HepG2 (cell line): ENCODE data around the gene SKP2. TPM values are rescaled to one million over a fixed set of nuclear protein-coding genes. Genes with fewer than 3 reads are reported as not detected.
A peak's percentile ranks its signal among the peaks of the same experiment; 100 is the strongest.

ENCODE experiments used
- GATAD2A ChIP-seq: IDR thresholded peaks from 2 replicates; pipeline ENCODE4 v1.6.1; 2016
- GLI4 ChIP-seq: sonication (generic); formaldehyde crosslinking; IDR thresholded peaks from 2 replicates; pipeline ENCODE4 v1.5.1; 2020; ENCODE audit warnings: missing genetic modification reagents, mild to moderate bottlenecking, moderate library complexity, borderline replicate concordance
- HDAC6 ChIP-seq: fragments of 200-600 bp; sonication (generic); IDR thresholded peaks from 2 replicates; pipeline ENCODE4 v1.7.0; 2017; ENCODE audit warnings: mild to moderate bottlenecking, antibody characterized with exemption, low read length, low read depth
- HNRNPL ChIP-seq: fragments of 200-400 bp; formaldehyde crosslinking; IDR thresholded peaks from 2 replicates; pipeline ENCODE4 v1.6.1; 2017; ENCODE audit warnings: mild to moderate bottlenecking, low read depth, low read length
- IRX3 ChIP-seq: sonication (generic); formaldehyde crosslinking; IDR thresholded peaks from 2 replicates; pipeline ENCODE4 v1.8.1; 2023; ENCODE audit warnings: mild to moderate bottlenecking, low read depth, missing genetic modification reagents, borderline replicate concordance
- NFE2 ChIP-seq: sonication (generic); formaldehyde crosslinking; IDR thresholded peaks from 2 replicates; pipeline ENCODE4 v1.4.0; 2020; ENCODE audit warnings: missing genetic modification reagents
- NRL ChIP-seq: sonication (generic); formaldehyde crosslinking; IDR thresholded peaks from 2 replicates; pipeline ENCODE4 v1.5.0; 2020; ENCODE audit warnings: missing genetic modification reagents, mild to moderate bottlenecking, moderate library complexity, borderline replicate concordance
- PAF1 ChIP-seq: IDR thresholded peaks from 2 replicates; pipeline ENCODE4 v1.6.1; 2016; ENCODE audit warnings: missing genetic modification reagents, missing compliant biosample characterization
- SIN3A ChIP-seq: IDR thresholded peaks from 2 replicates; pipeline ENCODE4 v1.6.1; 2011; ENCODE audit warnings: low read depth, mild to moderate bottlenecking, control low read depth, low read length, borderline replicate concordance
- ZNF225 ChIP-seq: sonication (generic); formaldehyde crosslinking; IDR thresholded peaks from 2 replicates; pipeline ENCODE4 v1.4.0; 2020; ENCODE audit warnings: mild to moderate bottlenecking, missing genetic modification reagents
- ZNF333 ChIP-seq: sonication (generic); formaldehyde crosslinking; IDR thresholded peaks from 2 replicates; pipeline ENCODE4 v1.4.0; 2020; ENCODE audit warnings: mild to moderate bottlenecking, missing genetic modification reagents, borderline replicate concordance
- polyA plus RNA-seq, 8 experiments: library from polyadenylated mRNA; depleted of rRNA in 3 of 8; stranded (reverse) in 7 of 8; unstranded in 1 of 8; fragments of >200 nt; fragmentation: Illumina TruSeq in 4 of 8; extraction: Trizol in 4 of 8; gene quantifications; 2 replicates each; pipeline versions ENCODE4 v1.2.1 to v1.2.3, GENCODE V29; 2011 to 2016; ENCODE audit warnings: low read depth in 4 of 8, missing spikeins in 1 of 8, mixed read lengths in 1 of 8; ENCODE audit not compliant: insufficient read depth in 1 of 8
- total RNA-seq, 5 experiments: library from RNA; depleted of rRNA; stranded (reverse); fragments of >200 nt; fragmentation: Illumina TruSeq; extraction: Trizol; gene quantifications; 2 replicates each; pipeline ENCODE4 v1.2.3, GENCODE V29; 2016; ENCODE audit warnings: low read depth in 1 of 5
- TF ChIP-seq, protein P1 (sequence below): fragments of 450-650 bp; IDR thresholded peaks from 2 replicates; pipeline ENCODE4 v1.6.1; 2017; ENCODE audit warnings: mild to moderate bottlenecking
- TF ChIP-seq, protein P2 (sequence below): sonication (generic); formaldehyde crosslinking; IDR thresholded peaks from 2 replicates; pipeline ENCODE4 v1.4.0; 2020; ENCODE audit warnings: missing genetic modification reagents
- TF ChIP-seq, protein P3 (sequence below): sonication (generic); formaldehyde crosslinking; IDR thresholded peaks from 2 replicates; pipeline ENCODE4 v1.5.0; 2020; ENCODE audit warnings: missing genetic modification reagents, mild to moderate bottlenecking, borderline replicate concordance
- TF ChIP-seq, protein P4 (sequence below): sonication (generic); formaldehyde crosslinking; IDR thresholded peaks from 2 replicates; pipeline ENCODE4 v1.4.0; 2020; ENCODE audit warnings: low read depth, missing genetic modification reagents
- TF ChIP-seq, protein P5 (sequence below): sonication (generic); formaldehyde crosslinking; IDR thresholded peaks from 2 replicates; pipeline ENCODE4 v1.8.0; 2022; ENCODE audit warnings: mild to moderate bottlenecking, missing genetic modification reagents, moderate library complexity
- TF ChIP-seq, protein P6 (sequence below): sonication (generic); formaldehyde crosslinking; IDR thresholded peaks from 2 replicates; pipeline ENCODE4 v1.5.0; 2020; ENCODE audit warnings: mild to moderate bottlenecking, missing genetic modification reagents

Gene SKP2
- total and polyA plus RNA-seq, 2 of the 13 experiments (the other 11 are each of a cell fraction or from before 2014, with no cell fraction given): 29.6 to 84.1 TPM

DNA sequence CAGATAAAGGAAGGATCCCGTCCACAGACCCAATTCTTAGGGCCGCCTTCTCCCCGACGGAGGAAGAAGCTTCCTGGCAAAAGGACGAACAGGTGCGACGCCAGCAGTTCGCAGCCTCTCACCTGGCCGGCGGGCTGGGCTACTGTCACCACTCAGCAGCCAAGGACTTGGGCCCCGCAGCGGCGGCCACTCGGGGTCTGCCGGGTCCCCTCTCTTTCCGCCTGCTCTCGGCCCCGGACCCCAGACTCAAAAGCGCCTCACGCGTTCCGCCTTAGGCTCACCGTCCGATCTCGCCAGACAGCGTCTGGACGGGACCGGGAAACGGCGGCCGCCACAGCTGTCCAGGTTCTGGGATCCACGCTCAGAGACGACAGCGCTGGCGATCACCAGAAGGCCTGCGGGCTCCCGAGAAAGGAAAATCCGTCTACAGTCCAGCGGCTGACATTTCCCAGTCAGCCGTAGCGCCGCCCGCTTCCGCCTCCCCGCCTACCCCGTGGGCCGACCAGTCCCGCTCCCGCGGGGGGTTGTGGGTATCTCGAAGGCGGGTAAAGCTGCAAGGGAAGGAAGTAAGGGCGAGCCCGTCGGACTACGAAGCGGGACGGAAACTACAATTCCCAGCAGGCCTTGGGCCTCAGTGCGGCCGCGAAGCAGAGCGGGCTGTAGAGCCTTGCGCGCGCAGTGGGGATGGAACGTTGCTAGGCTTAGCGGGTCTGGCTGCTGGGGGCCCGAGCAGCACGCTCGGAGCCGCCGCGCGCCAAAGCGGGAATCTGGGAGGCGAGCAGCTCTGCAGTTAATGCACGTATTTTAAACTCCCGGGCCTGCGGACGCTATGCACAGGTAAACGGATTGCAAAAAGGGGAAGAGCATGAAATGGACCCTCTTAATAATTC lies at the start of gene SKP2, which contains the start of gene LMBRD2 (continued):
- TF ChIP-seq GLI4 (CRISPR knock-in tag) (peak; percentile 81; the same call in 1 of the 2 replicates), GATAD2A (CRISPR knock-in tag) (peak; percentile 66), IRX3 (CRISPR knock-in tag) (peak; percentile 85), ZNF225 (CRISPR knock-in tag) (no peak; the same call in 1 of the 2 replicates), HNRNPL (0 out of 2 replicates have a peak, but pooled peaks have one; percentile 19), HDAC6 (no peak), NRL (CRISPR knock-in tag) (0 out of 2 replicates have a peak, but pooled peaks have one; percentile 78), SIN3A (peak; percentile 68; the same call in 1 of the 2 replicates), ZNF333 (CRISPR knock-in tag) (no peak; the same call in 1 of the 2 replicates), PAF1 (no peak), NFE2 (no peak)
- TF ChIP-seq, protein P1, sequence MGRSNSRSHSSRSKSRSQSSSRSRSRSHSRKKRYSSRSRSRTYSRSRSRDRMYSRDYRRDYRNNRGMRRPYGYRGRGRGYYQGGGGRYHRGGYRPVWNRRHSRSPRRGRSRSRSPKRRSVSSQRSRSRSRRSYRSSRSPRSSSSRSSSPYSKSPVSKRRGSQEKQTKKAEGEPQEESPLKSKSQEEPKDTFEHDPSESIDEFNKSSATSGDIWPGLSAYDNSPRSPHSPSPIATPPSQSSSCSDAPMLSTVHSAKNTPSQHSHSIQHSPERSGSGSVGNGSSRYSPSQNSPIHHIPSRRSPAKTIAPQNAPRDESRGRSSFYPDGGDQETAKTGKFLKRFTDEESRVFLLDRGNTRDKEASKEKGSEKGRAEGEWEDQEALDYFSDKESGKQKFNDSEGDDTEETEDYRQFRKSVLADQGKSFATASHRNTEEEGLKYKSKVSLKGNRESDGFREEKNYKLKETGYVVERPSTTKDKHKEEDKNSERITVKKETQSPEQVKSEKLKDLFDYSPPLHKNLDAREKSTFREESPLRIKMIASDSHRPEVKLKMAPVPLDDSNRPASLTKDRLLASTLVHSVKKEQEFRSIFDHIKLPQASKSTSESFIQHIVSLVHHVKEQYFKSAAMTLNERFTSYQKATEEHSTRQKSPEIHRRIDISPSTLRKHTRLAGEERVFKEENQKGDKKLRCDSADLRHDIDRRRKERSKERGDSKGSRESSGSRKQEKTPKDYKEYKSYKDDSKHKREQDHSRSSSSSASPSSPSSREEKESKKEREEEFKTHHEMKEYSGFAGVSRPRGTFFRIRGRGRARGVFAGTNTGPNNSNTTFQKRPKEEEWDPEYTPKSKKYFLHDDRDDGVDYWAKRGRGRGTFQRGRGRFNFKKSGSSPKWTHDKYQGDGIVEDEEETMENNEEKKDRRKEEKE: no peak
- TF ChIP-seq, protein P2, sequence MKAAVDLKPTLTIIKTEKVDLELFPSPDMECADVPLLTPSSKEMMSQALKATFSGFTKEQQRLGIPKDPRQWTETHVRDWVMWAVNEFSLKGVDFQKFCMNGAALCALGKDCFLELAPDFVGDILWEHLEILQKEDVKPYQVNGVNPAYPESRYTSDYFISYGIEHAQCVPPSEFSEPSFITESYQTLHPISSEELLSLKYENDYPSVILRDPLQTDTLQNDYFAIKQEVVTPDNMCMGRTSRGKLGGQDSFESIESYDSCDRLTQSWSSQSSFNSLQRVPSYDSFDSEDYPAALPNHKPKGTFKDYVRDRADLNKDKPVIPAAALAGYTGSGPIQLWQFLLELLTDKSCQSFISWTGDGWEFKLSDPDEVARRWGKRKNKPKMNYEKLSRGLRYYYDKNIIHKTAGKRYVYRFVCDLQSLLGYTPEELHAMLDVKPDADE (CRISPR knock-in tag): no peak
- TF ChIP-seq, protein P3, sequence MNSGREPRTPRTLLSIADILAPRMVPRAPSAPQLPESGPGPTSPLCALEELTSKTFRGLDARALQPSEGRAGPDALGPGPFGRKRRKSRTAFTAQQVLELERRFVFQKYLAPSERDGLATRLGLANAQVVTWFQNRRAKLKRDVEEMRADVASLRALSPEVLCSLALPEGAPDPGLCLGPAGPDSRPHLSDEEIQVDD (CRISPR knock-in tag): 0 out of 2 replicates have a peak, but pooled peaks have one; percentile 23
- TF ChIP-seq, protein P4, sequence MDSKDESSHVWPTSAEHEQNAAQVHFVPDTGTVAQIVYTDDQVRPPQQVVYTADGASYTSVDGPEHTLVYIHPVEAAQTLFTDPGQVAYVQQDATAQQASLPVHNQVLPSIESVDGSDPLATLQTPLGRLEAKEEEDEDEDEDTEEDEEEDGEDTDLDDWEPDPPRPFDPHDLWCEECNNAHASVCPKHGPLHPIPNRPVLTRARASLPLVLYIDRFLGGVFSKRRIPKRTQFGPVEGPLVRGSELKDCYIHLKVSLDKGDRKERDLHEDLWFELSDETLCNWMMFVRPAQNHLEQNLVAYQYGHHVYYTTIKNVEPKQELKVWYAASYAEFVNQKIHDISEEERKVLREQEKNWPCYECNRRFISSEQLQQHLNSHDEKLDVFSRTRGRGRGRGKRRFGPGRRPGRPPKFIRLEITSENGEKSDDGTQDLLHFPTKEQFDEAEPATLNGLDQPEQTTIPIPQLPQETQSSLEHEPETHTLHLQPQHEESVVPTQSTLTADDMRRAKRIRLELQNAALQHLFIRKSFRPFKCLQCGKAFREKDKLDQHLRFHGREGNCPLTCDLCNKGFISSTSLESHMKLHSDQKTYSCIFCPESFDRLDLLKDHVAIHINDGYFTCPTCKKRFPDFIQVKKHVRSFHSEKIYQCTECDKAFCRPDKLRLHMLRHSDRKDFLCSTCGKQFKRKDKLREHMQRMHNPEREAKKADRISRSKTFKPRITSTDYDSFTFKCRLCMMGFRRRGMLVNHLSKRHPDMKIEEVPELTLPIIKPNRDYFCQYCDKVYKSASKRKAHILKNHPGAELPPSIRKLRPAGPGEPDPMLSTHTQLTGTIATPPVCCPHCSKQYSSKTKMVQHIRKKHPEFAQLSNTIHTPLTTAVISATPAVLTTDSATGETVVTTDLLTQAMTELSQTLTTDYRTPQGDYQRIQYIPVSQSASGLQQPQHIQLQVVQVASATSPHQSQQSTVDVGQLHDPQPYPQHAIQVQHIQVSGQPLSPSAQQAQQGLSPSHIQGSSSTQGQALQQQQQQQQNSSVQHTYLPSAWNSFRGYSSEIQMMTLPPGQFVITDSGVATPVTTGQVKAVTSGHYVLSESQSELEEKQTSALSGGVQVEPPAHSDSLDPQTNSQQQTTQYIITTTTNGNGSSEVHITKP (CRISPR knock-in tag): peak; percentile 67; the same call in 1 of the 2 replicates
- TF ChIP-seq, protein P5, sequence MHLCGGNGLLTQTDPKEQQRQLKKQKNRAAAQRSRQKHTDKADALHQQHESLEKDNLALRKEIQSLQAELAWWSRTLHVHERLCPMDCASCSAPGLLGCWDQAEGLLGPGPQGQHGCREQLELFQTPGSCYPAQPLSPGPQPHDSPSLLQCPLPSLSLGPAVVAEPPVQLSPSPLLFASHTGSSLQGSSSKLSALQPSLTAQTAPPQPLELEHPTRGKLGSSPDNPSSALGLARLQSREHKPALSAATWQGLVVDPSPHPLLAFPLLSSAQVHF: peak; percentile 83; the same call in 1 of the 2 replicates
- TF ChIP-seq, protein P6, sequence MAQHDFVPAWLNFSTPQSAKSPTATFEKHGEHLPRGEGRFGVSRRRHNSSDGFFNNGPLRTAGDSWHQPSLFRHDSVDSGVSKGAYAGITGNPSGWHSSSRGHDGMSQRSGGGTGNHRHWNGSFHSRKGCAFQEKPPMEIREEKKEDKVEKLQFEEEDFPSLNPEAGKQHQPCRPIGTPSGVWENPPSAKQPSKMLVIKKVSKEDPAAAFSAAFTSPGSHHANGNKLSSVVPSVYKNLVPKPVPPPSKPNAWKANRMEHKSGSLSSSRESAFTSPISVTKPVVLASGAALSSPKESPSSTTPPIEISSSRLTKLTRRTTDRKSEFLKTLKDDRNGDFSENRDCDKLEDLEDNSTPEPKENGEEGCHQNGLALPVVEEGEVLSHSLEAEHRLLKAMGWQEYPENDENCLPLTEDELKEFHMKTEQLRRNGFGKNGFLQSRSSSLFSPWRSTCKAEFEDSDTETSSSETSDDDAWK (CRISPR knock-in tag): no peak
